ENCODE results near the gene CCDC69.
"Not testable (repeated sequence)": the region's sequence is repeated elsewhere in the genome, so short reads cannot be mapped to it uniquely, and the experiment has no call there.

CCDC69 gene

GRCh38 chr5:151245680-151246219, 21.9 kb upstream of the CCDC69 start:
- FAIRE-seq (no peak), DNase-seq (ENCODE audit: low spot score) (no peak)

GRCh38 chr5:151244206-151244605, 20.3 kb upstream of the CCDC69 start:
- FAIRE-seq, result no peak

GRCh38 chr5:151243564-151243963, 19.7 kb upstream of the CCDC69 start:
- DNase-seq (ENCODE audit: low spot score) (no peak), FAIRE-seq (no peak)

More at GRCh38 chr5:151244206-151244605, 20.3 kb upstream of the CCDC69 start:
- DNase-seq (ENCODE audit: low spot score), result no peak

- FAIRE-seq (no peak), DNase-seq (ENCODE audit: low spot score) (no peak)
Observed at GRCh38 chr5:151243127-151243526, 19.2 kb upstream of the CCDC69 start.

- FAIRE-seq, result no peak
- DNase-seq (ENCODE audit: low spot score), result no peak
Observed at GRCh38 chr5:151240924-151241635, 17.2 kb upstream of the CCDC69 start.

- not testable (repeated sequence) for FAIRE-seq; DNase-seq (ENCODE audit: low spot score)
Observed at GRCh38 chr5:151240268-151240835, 16.5 kb upstream of the CCDC69 start.

GRCh38 chr5:151239237-151239861, 15.5 kb upstream of the CCDC69 start:
- no peak for FAIRE-seq

GRCh38 chr5:151238303-151238741, 14.4 kb upstream of the CCDC69 start:
- no peak for DNase-seq (ENCODE audit: low spot score)

More at GRCh38 chr5:151239237-151239861, 15.5 kb upstream of the CCDC69 start:
- no peak for DNase-seq (ENCODE audit: low spot score)

DNA sequence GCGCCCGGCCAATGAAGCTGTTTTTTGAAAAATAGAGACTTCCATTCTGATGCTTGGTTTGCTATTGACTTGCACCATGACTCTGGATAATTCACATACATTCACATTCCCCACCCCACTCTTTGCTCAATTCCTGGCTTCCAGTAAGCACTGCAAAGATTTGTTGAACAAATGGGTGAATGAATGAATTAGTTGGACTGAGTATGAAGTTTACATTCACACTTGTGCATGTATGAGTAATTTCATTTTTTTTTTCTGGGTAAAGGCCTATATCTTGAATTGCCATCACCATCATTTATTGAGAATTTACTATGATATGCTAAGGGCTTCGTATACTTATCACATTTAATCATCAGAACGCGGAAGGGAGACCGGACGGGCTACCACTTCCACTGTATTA, 13.8 kb upstream of the CCDC69 start:
- DNase-seq (ENCODE audit: low spot score), result no peak
- FAIRE-seq, result no peak

More at GRCh38 chr5:151238303-151238741, 14.4 kb upstream of the CCDC69 start:
- FAIRE-seq, result no peak

GRCh38 chr5:151236888-151237287, 13.0 kb upstream of the CCDC69 start:
- DNase-seq (ENCODE audit: low spot score) (no peak), FAIRE-seq (no peak)

DNA sequence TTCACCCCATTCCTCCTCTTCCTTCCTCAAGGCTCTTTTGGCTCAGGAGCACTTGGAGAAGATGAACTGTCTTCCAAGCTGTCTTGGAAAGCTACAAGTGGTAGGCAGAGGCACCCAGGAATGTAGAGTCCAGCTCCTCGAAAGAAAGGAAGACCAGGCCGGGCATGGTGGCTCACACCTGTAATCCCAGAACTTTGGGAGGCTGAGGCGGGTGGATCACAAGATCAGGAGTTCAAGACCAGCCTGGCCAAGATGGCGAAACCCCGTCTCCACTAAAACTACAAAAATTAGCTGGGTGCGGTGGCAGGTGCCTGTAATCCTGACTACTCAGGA, 11.3 kb upstream of the CCDC69 start:
- not testable (repeated sequence) for FAIRE-seq; DNase-seq (ENCODE audit: low spot score)

DNA sequence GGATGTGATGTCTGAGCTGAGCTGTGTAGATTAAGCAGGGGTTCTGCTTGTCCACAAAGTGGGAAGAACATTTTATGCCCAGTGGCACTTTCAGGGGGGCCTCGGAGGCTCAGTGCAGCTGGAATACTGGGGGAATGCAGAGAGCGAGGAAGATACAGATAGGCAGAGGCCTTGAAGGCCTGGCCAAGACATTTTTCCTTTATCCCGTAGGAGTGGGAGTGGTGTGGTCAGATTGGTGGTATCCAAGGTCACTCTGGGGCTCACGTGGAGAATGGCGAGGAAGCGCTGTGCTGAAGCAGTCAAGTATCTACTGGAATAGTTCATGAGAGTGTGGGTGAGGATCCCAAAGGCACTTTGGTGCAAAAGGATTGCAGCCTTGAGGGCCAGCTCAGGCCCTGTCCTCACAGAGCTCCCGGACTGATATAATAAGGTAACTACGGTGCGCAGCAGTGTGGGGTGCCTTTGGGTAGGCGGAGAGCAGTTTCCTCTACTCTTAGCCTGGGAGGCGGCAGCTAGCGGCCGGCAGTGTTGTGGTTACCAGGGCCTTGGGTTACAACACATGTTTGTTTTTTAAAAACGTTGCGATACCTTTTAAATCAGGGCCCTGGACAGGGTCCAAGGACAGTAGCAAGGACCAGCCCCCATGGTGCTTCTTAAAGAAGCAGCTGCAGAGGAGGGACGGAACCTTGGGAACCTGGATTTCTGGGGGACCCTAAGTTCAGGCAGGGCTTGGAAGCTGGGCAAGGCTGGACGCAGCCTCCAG, 10.8 kb upstream of the CCDC69 start:
- no peak for DNase-seq (ENCODE audit: low spot score)

GRCh38 chr5:151233616-151234085, 9.8 kb upstream of the CCDC69 start:
- DNase-seq (ENCODE audit: low spot score) (no peak), FAIRE-seq (no peak)

More for the DNA sequence above, 10.8 kb upstream of the CCDC69 start:
- FAIRE-seq, result no peak

DNA sequence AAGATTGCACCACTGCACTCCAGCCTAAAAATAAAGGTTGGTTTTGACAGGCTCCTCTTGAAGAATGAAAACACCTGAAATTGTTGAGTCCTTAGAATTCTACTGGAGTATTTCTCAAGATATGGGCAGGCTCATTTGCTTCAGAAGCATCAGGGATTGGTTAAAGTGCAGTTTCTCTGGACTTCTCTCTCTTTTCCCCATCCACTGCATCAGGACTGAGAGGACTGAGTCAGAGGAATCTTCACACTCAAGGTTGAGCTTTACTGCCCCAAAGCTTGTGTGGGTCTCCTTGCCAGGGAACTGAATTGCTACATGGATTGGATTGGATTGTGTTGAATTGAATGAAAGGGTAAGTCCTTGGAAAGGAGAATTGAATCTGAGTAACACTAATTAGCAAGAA, 7.5 kb upstream of the CCDC69 start:
- DNase-seq (ENCODE audit: low spot score), result no peak
- no peak for FAIRE-seq

DNA sequence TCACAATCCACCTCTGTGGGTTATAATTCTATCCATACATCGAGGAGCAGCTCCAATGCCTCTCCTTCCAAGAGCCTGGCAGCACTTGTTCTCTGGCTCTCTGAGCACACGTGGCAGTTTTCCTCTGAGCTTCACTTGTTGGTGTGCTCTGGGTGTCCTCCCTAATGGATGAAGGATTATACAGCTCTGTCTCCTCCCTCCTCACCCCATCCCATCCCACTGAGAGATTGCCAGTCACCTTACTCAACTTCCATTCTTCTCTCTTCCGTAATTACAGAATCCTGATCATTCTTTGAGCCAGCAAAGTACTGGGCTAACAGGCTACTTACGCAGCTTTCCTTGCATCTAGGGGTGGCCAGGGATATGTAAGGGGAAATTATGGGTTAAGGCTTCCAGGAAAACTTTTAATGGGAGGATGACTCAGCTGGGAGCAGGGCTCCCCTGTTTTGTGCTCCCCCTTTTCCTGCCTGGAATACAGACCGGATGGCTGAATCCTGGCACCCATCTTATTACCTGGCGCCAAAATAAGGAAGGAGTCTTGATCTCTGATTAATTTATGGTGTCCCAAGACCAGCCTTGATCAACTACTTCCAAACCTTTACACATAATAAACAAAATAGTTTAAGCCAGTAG, 6.3 kb upstream of the CCDC69 start:
- DNase-seq (ENCODE audit: low spot score), result no peak
- FAIRE-seq, result no peak

GRCh38 chr5:151228986-151229385, 5.1 kb upstream of the CCDC69 start:
- FAIRE-seq, result no peak
- DNase-seq (ENCODE audit: low spot score), result no peak

GRCh38 chr5:151227918-151228447, 4.1 kb upstream of the CCDC69 start:
- DNase-seq (ENCODE audit: low spot score) (no peak), FAIRE-seq (no peak)

GRCh38 chr5:151225475-151225874, 1.6 kb upstream of the CCDC69 start:
- FAIRE-seq (no peak), DNase-seq (ENCODE audit: low spot score) (no peak)

DNA sequence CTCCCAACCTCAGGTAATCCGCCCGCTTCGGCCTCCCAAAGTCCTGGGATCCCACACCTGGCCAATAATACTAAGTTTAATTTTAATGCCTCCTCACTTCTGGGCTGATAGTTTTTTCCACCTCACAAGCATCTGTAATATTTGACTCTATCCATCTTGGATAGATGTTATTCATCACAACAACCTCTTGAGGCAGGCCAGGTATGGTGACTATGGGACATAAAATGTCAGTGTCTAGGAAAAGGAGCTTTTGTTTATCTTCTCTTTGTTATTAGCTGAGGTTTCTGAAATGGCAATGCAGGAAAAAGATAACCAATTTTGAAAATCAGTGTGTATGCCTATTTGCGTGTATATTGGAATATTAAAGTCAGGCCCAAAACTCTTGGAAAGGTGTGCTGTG, 1.2 kb upstream of the CCDC69 start:
- FAIRE-seq, result no peak
- no peak for DNase-seq (ENCODE audit: low spot score)

GRCh38 chr5:151224372-151224771, 480 bp upstream of the CCDC69 start:
- FAIRE-seq, result no peak
- no peak for DNase-seq (ENCODE audit: low spot score)

Data from RCC 7860 (cell line).